HEK293 (cell line): ENCODE data around the gene PDE11A.

Experiments used
- CTCF ChIA-PET: fragments of 350-600 bp; formaldehyde crosslinking; extraction: SDS; loops from one replicate; lab custom pipeline; 2021; ENCODE audit warnings: antibody characterized with exemption; lab: Yijun Ruan, JAX
- POLR2A ChIA-PET: fragments of 300-600 bp; formaldehyde crosslinking; extraction: SDS; loops from one replicate; lab custom pipeline; 2020; ENCODE audit warnings: antibody characterized with exemption, inconsistent platforms; lab: Yijun Ruan, JAX
- H3K27ac ChIP-seq: fragments of 200-500 bp; sonication (Bioruptor generic); 2 replicates; pipeline ENCODE4 v1.5.1; 2014; ENCODE audit warnings: low read depth, low read length, control low read depth, inconsistent platforms; ENCODE audit errors: extremely low read depth
- H3K36me3 ChIP-seq, 2 experiments: fragments of 200-500 bp in 1 of 2; sonication (Bioruptor generic) in 1 of 2; 1 replicate in 1 of 2; 2 replicates in 1 of 2; pipeline ENCODE4 v1.5.1; 2014 to 2017; ENCODE audit warnings: inconsistent platforms in 2 of 2, low read length in 2 of 2; ENCODE audit not compliant: control insufficient read depth in 2 of 2, insufficient read depth in 1 of 2
- H3K4me1 ChIP-seq: fragments of 200-500 bp; sonication (Bioruptor generic); 2 replicates; pipeline ENCODE4 v1.5.1; 2014; ENCODE audit warnings: mild to moderate bottlenecking, low read length, inconsistent platforms; ENCODE audit not compliant: control insufficient read depth, insufficient read depth
- H3K4me3 ChIP-seq: 2 replicates; pipeline ENCODE4 v1.5.1; 2011; ENCODE audit warnings: low read depth, mild to moderate bottlenecking, control low read depth, low read length, moderate library complexity
- H3K9me3 ChIP-seq: fragments of 200-500 bp; sonication (Bioruptor generic); 2 replicates; pipeline ENCODE4 v1.5.1; 2014; ENCODE audit warnings: low read depth, low read length, inconsistent platforms; ENCODE audit not compliant: control insufficient read depth, insufficient read depth
- FEZF1 ChIP-seq: fragments of 450-650 bp; formaldehyde crosslinking; IDR thresholded peaks from 2 replicates; pipeline ENCODE4 v1.5.1; 2016; ENCODE audit warnings: missing biosample characterization, missing genetic modification characterization
- HOXA7 ChIP-seq: sonication (generic); formaldehyde crosslinking; IDR thresholded peaks from 2 replicates; pipeline ENCODE4 v1.8.1; 2022; ENCODE audit warnings: missing genetic modification reagents, borderline replicate concordance
- HOXD13 ChIP-seq: sonication (generic); formaldehyde crosslinking; IDR thresholded peaks from 2 replicates; pipeline ENCODE4 v1.8.0; 2022; ENCODE audit warnings: missing genetic modification reagents, borderline replicate concordance
- PATZ1 ChIP-seq: fragments of 450-650 bp; formaldehyde crosslinking; IDR thresholded peaks from 2 replicates; pipeline ENCODE4 v1.5.1; 2016; ENCODE audit warnings: missing biosample characterization, missing genetic modification characterization
- ZBTB7A ChIP-seq: fragments of 450-650 bp; formaldehyde crosslinking; IDR thresholded peaks from 2 replicates; pipeline ENCODE4 v1.5.1; 2016; ENCODE audit warnings: low read depth, missing biosample characterization, missing genetic modification characterization
- ZBTB8A ChIP-seq: fragments of 450-650 bp; formaldehyde crosslinking; IDR thresholded peaks from 2 replicates; pipeline ENCODE4 v1.5.1; 2016; ENCODE audit warnings: missing biosample characterization, missing genetic modification characterization
- ZFHX2 ChIP-seq: fragments of 450-650 bp; formaldehyde crosslinking; conservative IDR thresholded peaks from 2 replicates; pipeline ENCODE4 v1.5.1; 2016; ENCODE audit warnings: missing biosample characterization, missing genetic modification characterization
- ZFP3 ChIP-seq: fragments of 450-650 bp; formaldehyde crosslinking; IDR thresholded peaks from 2 replicates; pipeline ENCODE4 v1.5.1; 2016; ENCODE audit warnings: low read depth, missing biosample characterization, missing genetic modification characterization
- ZNF174 ChIP-seq: fragments of 450-650 bp; formaldehyde crosslinking; IDR thresholded peaks from 2 replicates; pipeline ENCODE4 v1.5.0; 2017; ENCODE audit warnings: missing biosample characterization, mild to moderate bottlenecking, missing genetic modification characterization
- ZNF239 ChIP-seq: fragments of 450-650 bp; formaldehyde crosslinking; IDR thresholded peaks from 2 replicates; pipeline ENCODE4 v1.5.1; 2016; ENCODE audit warnings: missing biosample characterization, missing genetic modification characterization
- ZNF350 ChIP-seq: fragments of 450-650 bp; formaldehyde crosslinking; IDR thresholded peaks from 2 replicates; pipeline ENCODE4 v1.5.0; 2017; ENCODE audit warnings: missing biosample characterization, mild to moderate bottlenecking, missing genetic modification characterization
- ZNF394 ChIP-seq: fragments of 450-650 bp; formaldehyde crosslinking; IDR thresholded peaks from 2 replicates; pipeline ENCODE4 v1.5.1; 2016; ENCODE audit warnings: missing biosample characterization, missing genetic modification characterization, mild to moderate bottlenecking, moderate library complexity, borderline replicate concordance
- ZNF416 ChIP-seq: fragments of 450-650 bp; formaldehyde crosslinking; IDR thresholded peaks from 2 replicates; pipeline ENCODE4 v1.5.1; 2016; ENCODE audit warnings: missing biosample characterization, missing genetic modification characterization
- ZNF473 ChIP-seq: fragments of 450-650 bp; formaldehyde crosslinking; IDR thresholded peaks from 2 replicates; pipeline ENCODE4 v1.5.1; 2017; ENCODE audit warnings: missing biosample characterization, missing genetic modification characterization
- ZNF548 ChIP-seq: fragments of 450-650 bp; formaldehyde crosslinking; IDR thresholded peaks from 2 replicates; pipeline ENCODE4 v1.5.1; 2016; ENCODE audit warnings: missing biosample characterization, missing genetic modification characterization
- ZNF555 ChIP-seq: fragments of 450-650 bp; formaldehyde crosslinking; conservative IDR thresholded peaks from 2 replicates; pipeline ENCODE4 v1.5.1; 2017; ENCODE audit warnings: missing biosample characterization, mild to moderate bottlenecking, missing genetic modification characterization, inconsistent platforms
- ZNF629 ChIP-seq: fragments of 450-650 bp; formaldehyde crosslinking; IDR thresholded peaks from 2 replicates; pipeline ENCODE4 v1.5.1; 2017; ENCODE audit warnings: missing biosample characterization, missing genetic modification characterization
- ZNF670 ChIP-seq: fragments of 450-650 bp; formaldehyde crosslinking; IDR thresholded peaks from 2 replicates; pipeline ENCODE4 v1.5.1; 2016; ENCODE audit warnings: missing biosample characterization, missing genetic modification characterization, low read depth
- ZNF704 ChIP-seq: fragments of 450-650 bp; formaldehyde crosslinking; IDR thresholded peaks from 2 replicates; pipeline ENCODE4 v1.5.1; 2016; ENCODE audit warnings: missing biosample characterization, missing genetic modification characterization
- ZSCAN23 ChIP-seq: fragments of 450-650 bp; formaldehyde crosslinking; IDR thresholded peaks from 2 replicates; pipeline ENCODE4 v1.5.1; 2016; ENCODE audit warnings: missing biosample characterization, missing genetic modification characterization
- TF ChIP-seq, protein P1 (sequence below): fragments of 450-650 bp; formaldehyde crosslinking; IDR thresholded peaks from 2 replicates; pipeline ENCODE4 v1.5.1; 2016; ENCODE audit warnings: missing biosample characterization, missing genetic modification characterization

Gene PDE11A

GRCh38 chr2:177665948-177666347 lies 406.6 kb downstream of the PDE11A start (continued):
- no peak for TF ChIP-seq ZBTB8A (tag by site-specific recombination)
- TF ChIP-seq ZSCAN23 (tag by site-specific recombination), result no peak

- Histone ChIP-seq H3K9me3 (no peaks in the 10 kb centered on the region), H3K36me3 (no peaks in the 10 kb centered on the region), H3K27ac (no peak overlapping the region), H3K4me3 (no peak overlapping the region), H3K4me1 (no peaks in the 10 kb centered on the region)
- ChIA-PET POLR2A (no interaction called here), CTCF (no interaction called here)
- no peak for TF ChIP-seq ZNF416 (tag by site-specific recombination)
- no peak for TF ChIP-seq ZNF394
- no peak for TF ChIP-seq ZBTB7A (tag by site-specific recombination)
- TF ChIP-seq ZNF350 (tag by site-specific recombination), result no peak
- no peak for TF ChIP-seq ZNF704 (tag by site-specific recombination)
- TF ChIP-seq ZNF629 (tag by site-specific recombination), result no peak
- no peak for TF ChIP-seq ZNF670 (tag by site-specific recombination)
- TF ChIP-seq, protein P1, sequence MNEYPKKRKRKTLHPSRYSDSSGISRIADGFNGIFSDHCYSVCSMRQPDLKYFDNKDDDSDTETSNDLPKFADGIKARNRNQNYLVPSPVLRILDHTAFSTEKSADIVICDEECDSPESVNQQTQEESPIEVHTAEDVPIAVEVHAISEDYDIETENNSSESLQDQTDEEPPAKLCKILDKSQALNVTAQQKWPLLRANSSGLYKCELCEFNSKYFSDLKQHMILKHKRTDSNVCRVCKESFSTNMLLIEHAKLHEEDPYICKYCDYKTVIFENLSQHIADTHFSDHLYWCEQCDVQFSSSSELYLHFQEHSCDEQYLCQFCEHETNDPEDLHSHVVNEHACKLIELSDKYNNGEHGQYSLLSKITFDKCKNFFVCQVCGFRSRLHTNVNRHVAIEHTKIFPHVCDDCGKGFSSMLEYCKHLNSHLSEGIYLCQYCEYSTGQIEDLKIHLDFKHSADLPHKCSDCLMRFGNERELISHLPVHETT, result no peak
- TF ChIP-seq ZNF555 (tag by site-specific recombination), result no peak
- TF ChIP-seq ZFP3 (tag by site-specific recombination), result no peak
- no peak for TF ChIP-seq ZNF473 (tag by site-specific recombination)
- TF ChIP-seq FEZF1, result no peak
- no peak for TF ChIP-seq ZNF239 (tag by site-specific recombination)
- TF ChIP-seq ZNF548, result no peak
- TF ChIP-seq HOXD13 (CRISPR knock-in tag), result no peak
- no peak for TF ChIP-seq ZNF174 (tag by site-specific recombination)
- TF ChIP-seq HOXA7 (CRISPR knock-in tag), result no peak
- no peak for TF ChIP-seq PATZ1
Observed at GRCh38 chr2:177665328-177665727, 407.2 kb downstream of the PDE11A start.

- Histone ChIP-seq H3K9me3 (no peaks in the 10 kb centered on the region), H3K27ac (no peak overlapping the region), H3K36me3 (no peaks in the 10 kb centered on the region), H3K4me1 (no peaks in the 10 kb centered on the region), H3K4me3 (no peak overlapping the region)
- POLR2A ChIA-PET, result no interaction called here
- CTCF ChIA-PET, result no interaction called here
- TF ChIP-seq ZFHX2 (tag by site-specific recombination), result no peak
Observed at GRCh38 chr2:177662895-177663294, 409.7 kb downstream of the PDE11A start.
